ENCODE results near the gene SLC43A3.
"Not testable (repeated sequence)": the region's sequence is repeated elsewhere in the genome, so short reads cannot be mapped to it uniquely, and the experiment has no call there.

Gene SLC43A3

DNA sequence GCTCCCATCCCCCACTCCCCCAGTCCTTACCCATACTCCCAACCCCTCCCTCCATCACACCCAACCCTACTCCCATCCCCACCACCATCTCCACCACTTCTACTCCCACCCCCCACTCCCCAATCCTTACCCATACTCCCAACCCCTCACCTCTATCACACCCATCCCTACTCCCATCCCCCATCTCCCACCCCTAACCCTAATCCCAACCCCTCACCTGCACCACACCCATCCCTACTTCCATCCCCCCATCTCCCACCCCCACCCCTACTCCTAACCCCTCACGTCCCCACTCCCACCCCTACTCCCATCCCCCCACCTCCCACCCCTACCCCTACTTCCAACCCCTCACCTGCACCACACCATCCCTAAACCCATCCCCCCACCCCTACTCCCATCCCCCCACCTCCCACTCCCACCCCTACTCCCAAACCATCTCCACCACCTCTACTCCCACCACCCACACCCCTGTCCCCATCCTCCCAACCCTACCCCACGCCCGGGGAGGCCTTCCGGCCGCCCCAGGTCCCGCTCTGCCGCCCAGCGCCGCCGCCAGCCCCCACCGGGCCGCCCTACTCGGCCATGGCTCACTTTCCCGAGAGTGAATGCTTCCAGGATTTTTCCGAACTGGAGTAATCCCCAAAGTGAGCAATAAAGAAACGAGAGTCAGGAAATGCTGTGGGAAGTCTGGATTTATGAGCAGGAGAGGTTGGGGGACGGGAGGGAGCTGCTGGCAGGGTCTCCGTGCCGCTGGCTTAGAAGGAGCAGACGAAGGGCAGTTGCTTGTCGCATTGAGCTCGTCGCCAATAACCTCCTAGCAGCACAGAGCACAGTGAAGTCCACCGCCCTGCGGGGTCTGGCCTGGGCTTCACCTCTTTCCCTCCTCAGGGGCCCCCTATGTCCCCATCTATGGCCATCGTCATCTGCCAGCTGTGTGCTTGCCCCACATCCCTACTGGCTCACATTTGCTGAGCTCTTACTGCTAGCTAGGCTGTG lies 50.5 kb downstream of the SLC43A3 start:
- no peak for DNase-seq

DNA sequence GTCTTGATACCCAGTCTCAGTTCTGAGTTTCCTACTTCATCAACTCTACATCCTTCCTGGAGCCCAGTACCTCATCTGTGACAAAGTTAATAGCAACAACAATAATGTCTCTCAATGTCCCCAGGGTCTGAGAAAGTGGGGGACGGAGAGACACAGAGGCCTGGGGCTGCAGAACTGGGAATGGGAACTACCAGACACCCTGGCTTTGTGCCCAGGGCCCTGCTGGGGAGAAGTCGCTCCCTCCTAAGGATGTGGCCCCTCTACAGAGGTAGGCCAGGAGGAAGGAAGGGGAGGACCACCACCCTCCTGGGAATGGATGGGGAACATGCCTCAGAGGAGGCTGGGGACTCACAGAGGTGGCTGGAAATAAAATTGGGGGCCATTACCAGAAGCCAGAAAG lies 51.4 kb downstream of the SLC43A3 start:
- no peak for DNase-seq

DNA sequence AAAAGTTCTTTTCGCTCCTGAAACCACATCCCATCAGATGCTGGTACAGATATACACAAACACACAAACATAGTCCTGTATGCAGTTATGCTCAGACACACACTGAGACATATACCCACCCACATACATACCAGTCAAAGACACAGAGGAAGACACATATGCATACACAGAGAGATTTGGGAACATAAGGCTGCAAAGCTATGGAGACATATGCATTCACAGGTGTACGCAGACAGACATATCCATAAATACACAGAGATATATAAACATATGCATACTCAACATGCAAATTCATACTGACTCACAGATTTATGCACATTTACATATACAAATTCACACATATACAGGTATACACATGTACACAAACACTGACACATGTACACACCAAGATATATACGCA lies 52.0 kb downstream of the SLC43A3 start:
- no peak for DNase-seq

DNA sequence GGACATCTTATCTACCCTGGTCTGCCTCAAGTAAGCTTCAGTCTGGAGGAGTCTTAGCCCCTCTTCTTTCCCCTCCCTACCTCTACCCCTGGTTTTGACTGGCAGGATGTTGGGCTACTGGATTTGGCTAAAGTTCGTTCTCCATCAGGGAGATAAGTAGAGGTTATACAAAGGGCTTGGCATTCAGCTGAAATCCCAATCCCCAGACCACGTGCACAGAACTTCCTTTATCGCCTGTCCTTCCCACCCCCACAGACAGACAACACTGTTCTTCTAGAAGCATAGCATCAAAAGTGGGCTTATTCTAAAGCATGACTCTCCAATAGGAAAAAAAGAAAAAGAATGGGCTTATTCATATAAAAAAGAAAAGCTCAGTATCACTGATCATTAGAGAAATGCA lies 53.8 kb downstream of the SLC43A3 start:
- DNase-seq: no peak

DNA sequence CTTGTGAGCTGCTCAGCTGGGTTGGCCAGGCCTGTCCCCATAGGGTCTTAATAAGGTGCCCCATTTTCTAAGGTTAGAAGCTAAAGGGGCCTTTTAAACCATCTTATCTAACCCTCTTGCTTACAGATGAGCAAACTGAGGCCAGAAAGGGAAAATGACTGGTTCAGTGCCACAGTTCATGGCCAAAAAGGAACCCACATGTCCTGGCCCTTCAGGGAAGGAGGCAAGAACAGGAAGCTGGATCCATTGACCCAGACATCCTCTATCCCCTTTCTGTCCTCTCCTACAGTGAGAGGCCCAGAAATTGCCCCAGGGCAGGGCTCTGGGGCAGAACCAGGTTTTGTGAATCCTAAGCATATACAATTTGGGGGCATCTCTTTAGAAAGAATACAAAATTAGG lies 56.0 kb downstream of the SLC43A3 start:
- DNase-seq: no peak

DNA sequence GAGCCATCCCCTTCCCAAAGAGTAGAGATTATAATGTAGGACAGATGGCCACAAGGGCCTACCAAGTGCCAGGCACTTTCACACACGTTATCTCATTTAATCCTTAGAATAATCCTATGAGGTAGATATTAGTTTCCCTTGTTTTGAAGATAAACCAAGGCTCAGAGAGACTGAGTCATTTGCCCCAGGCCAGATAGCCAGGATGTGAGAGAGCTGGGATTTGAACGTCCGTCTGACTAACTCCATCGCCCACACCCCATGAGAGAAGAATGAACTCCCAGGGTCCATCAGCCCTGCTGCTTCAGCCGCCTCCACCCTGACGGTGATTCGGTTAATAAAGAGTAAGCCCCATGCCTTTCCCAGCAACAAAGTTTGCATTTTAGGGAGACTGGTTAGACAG lies 56.7 kb downstream of the SLC43A3 start:
- no peak for DNase-seq

DNA sequence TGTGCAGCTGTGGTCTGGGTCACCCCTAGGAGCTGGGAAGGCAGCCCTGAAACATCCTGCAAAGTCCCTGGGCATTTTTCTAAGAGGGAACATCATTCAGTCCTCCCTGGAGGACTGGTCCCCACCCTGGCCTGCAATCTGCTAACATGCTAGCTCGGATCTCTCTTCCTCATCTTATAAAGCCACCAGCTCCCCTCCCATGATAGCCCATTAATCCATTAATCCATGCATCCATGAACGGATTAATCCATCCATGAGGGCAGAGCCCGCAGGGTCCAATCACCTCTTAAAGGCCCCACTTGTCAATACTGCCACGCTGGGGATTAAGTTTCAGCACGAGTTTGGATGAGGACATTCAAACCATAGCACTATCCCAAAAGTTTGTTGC lies 58.1 kb downstream of the SLC43A3 start:
- DNase-seq: no peak

DNA sequence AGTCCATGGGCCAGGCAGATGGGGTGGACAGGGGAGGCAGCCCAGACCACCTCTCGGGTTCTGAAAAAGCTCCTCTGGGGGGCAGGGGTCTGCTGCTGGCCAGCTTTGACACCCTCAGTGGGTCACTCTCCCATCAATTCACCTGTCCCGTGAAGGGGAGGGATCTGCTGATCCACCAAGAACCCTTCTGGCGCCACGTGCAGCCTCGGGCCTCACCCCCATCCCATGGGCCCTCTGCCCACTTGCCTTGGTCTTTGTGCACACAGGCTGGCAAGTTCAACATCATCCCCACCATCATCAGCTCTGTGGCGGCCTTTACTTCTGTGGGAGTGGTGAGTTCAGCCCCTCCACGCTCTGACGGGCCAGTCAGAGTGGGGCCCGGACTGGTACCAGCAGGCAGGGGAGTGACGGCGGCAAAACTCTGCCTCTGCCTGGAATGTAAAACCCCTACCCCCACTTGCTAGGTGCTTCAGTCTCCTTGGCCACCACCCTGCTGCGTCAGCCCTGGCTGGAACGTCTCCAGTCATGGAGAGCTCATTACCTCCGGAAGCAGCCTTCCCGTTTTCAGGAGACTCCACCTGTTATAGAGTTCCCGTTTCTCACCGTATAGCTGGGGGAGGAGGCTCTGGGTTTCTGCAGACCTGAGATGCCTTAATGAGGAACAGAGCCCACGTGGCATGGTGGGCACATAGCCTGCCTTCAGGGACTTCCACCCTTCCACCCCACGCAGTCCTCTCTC lies 58.6 kb downstream of the SLC43A3 start:
- no peak for DNase-seq

DNA sequence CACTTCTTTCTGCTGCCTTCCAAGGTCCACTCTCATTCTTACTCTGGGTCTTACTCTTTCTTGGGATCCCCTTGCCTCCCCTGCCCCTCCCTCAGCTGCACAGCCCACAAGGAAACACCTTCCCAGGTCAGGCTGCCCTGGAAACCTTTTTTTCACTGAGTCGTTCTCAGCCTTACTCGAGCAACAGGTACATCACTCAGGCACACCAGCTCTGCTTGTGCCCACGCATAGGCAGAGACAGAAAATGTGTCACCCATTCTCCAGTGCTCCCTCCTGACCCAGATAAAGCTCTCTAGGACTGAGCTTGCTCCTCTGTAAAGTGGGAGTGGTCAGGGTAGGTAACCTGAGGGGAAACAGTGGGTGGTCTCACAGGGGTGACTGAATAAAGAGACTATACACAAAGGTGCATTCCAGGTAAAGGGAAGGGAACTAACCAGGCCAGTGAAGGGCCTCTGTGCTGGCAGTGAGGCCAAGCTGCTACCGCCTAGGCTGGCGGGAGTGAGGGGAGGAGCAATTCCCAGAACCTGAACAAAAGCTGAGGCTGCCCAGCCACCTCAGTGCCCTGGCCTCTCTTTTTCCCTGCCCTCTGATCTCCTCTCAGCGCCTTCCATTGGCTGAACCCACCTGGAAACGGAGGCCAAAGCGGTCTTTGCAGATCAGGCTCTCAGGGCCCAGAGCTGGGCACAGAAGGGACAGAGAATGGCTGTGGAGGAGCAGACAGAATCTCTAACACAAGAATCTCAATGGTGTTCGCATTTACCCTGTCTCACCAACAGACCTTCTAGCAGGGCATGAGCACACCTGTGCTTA lies 61.9 kb downstream of the SLC43A3 start:
- no peak for DNase-seq

DNA sequence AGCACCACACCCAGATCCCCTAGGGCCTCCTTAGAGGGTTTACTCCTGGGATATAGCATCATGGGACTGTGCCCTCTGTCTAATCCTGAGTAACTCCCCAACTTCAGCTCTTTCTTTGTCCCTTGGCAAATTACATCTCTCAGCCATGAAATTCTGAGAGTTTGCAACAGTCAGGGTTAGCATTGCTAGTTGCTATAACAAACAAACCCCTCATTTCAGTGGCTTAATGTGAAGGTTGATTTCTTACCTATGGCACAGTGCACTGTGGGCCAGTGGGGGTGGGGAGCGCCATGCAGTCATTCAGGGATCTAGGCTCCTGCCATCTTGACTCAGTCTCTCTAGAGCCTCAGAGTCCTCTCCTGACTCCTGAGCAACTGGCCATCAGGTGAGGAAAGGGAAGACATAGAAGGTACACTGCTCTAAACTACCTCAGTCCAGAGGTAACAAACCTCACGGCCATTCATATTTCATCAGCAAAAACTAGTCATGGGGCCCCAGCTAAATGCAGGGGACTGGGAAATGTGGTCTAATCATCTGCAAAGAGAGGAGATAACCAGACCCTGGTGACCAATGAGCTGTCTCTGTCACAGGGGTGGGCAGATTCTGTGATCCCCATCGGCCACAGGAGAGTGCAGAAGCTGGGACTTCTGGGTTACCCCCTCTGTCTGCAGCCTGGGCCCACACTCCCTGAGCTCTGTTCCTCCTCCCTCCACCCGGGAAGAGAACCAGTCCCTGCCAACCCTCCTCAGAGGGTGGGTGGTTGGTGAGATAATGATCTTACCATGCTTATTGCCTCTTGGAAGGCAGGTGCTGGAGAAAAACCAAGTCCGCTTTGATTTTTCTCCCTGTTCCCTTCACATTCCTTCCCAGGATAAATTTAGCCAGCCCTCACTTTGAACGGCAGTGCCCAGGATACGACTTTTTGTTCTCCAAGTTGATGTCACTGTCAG lies 63.5 kb downstream of the SLC43A3 start:
- DNase-seq: no peak

DNA sequence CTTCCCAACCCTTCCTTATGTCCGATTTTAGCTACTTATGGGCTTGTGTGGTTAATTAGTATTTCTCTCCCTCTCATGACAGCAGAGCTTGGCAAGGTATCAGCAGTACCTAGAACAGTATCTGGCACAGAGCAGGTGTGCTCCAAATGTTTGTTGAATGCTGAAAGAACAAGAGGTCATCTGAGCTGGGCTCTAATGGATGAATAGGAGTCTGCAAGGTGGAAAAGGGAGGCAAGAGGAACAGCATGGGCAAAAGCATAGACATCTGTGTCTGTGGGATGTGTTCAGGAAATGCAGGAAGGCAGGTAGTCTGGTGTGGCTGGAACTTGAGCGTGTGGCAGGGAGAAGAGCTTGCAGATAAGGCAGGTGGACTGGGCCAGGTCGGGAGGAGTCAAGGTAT lies 65.0 kb downstream of the SLC43A3 start:
- no peak for DNase-seq

DNA sequence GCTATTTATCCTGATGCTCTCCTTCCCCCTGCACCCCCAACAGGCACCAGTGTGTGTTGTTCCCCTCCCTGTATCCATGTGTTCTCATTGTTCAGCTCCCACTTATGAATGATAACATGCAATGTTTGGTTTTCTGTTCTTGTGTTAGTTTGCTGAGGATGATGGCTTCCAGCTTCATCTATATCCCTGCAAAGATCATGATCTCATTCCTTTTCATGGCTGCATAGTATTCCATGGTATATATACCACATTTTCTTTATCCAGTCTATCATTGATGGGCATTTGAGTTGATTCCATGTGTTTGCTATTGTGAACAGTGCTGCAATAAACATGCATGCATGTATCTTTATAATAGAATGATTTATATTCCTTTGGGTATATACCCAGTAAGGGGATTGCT lies 65.5 kb downstream of the SLC43A3 start:
- not testable (repeated sequence) for DNase-seq

DNA sequence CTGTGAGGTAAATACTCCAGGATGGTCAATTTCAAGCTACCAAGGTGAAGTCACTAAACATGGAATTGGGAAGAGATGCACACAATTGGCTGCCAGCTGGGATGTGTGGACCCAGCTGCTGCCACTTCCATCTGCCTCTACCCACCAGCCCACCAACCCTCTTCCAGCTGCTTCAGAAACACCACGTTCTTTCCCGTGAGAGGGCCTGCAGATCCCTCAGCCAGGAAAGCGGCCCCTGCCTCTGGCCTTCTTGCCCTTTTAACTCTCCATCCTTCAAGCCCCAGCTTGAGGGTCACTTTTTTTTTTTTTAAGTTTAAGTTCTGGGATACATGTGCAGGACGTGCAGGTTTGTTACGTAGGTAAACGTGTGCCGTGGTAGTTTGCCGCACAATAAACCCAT lies 65.9 kb downstream of the SLC43A3 start:
- DNase-seq: no peak

DNA sequence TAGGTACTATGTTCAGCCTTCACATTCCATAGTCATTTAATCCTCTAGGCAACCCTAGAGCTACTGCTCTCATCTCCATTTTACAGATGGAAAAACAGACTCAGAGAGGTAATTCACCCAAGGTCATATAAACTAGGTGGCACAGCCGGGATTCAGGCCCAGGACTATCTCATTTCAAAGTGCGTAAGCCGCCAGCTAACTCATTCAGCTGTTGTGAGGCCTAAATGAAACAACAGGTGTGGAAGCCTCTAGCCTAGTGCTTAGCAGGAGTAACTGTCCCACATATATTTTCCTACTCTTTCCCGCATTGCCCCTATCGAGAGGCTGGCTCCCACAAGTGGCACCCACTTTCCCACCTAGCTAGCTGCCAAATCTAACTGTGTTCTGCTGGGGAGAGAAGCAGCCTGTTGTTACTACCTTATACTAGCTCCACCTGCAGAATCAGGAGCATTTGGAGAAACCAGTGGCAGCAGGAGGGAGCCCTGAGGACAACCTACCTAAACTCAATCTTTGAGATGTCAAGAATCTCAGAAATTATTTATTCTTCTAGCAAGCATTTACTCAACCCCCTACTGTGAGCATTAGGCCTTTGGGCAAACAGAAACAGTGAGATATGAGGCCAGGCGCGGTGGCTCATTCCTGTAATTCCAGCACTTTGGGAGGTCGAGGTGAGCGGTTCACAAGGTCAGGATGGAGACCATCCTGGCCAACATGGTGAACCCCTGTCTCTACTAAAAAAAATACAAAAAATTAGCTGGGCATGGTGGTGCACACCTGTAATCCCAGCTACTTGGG lies 66.8 kb downstream of the SLC43A3 start:
- no peak for DNase-seq

DNA sequence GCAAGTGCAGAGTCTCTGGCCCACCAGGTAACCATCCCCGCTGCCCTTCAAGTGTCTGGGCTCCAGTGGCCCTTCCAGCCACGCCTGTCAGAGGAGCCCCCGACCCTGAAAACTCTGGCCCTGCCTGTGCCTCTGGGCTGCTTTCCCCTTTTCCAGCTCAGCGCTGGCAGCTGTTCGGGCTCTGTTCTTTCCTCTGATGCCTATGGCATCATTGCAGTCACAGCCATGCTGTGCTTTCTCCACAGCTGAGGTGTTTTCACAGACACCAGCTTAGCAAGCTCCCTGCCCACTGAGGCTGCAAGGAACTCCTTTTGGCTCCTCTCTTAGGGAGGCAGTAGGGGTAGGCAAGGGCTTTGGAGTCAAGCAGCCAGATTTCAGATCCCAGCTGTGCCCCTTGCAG lies 67.5 kb downstream of the SLC43A3 start:
- DNase-seq: no peak

DNA sequence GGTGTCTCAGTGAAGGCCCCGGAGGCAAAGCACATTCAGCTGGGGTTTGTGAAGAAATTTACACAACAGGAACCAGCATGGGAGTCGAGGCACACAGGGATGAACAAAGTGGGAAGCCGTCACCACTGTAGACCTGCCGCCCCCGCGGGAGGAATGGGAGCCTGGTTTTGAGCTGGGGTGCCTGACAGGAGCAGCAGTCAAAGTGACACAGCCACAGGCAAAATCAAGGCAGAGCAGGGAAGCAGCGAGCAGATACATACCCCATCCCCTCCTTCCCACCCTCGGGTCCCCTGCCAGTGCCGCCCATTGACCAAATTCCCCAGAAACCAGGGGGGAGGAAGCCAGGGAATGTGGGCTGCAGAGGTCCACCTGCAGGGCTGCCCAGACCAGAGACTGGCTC lies 67.9 kb downstream of the SLC43A3 start:
- no peak for DNase-seq

DNA sequence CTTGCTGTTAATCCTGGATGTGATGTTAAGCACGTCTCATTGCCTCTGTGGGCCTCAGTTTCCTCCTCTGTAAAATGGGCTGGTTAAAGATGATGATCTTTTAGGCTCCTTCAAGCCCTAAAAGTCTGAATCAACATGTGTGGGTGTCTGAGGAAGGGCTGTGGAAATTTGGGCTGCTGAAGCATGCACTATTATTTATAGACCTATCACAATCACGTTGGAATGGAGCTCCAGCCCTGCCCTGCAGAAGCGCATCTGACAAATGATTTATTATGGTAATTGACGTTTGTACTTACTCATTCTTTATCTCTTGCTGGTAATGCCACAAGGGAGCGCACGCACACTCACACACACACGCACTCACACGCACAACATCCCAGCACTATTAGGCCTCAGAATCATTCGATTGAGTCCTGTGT lies 68.4 kb downstream of the SLC43A3 start:
- no peak for DNase-seq

DNA sequence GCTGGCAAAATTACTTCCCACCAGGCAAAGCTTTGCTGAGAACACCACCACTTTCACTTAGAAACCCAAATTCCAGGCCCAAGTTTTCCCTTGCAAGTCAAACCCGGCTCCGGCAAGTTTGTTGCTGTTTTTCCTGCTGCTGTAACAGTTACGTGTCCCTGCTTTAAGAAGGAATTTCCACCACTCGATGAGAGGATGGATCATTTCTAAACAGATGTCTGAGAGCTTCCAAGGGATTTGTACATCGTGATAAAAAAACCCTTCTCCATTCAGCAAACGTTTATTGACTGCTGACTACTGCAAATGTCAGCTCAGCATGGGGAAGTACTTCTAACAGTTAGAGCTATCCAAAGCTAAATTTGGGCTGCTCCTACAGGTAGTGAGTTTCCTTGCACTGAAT lies 69.1 kb downstream of the SLC43A3 start:
- DNase-seq: no peak

DNA sequence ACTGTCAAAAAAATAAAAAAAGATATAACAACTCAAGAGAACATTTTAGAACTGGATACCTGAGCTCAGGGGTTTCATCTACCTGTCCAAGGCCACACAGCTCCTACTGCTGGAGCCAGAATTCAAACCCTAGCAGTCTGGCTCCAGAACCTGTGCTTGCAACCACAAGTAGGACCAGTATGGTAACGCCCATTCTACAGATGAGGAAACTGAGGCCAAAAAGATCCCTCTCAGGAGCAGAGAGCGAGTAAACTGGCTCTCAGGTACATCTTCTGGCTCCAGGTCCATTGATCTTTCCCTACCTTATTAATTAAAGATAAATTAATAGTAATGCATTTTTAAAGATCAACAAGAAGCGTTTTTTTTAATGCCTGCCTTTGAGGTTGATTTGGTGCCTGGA lies 69.6 kb downstream of the SLC43A3 start:
- no peak for DNase-seq

All from SW 1271 (cell line).